Anterior cingulate cortex (tissue), 58 donors: ENCODE results near the gene IL1RAPL2.

ENCODE experiments used
- DNase-seq, 58 donors: peaks; one replicate each; lab custom pipeline; 2025; lab: John Stamatoyannopoulos, UW

IL1RAPL2 gene

DNA sequence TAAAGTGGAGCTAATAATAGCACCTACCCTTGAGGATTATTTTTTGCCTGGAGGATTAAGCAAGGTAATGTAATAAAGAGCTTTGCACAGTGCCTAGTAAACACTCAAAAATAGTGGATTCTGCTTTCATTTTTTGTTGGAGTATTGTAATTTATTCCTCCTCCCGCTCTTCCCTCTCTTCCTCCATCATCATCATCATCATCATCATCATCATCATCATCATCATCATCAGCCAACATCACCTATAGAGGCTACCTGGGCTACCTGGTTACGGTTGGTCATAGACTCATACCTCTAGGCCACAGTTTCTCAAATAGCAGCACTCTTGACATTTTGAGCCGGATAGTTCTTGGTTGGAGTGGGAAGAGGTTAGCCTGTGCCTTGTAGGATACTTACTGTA, 781.4 kb downstream of the IL1RAPL2 start:
- DNase-seq = no peak

DNA sequence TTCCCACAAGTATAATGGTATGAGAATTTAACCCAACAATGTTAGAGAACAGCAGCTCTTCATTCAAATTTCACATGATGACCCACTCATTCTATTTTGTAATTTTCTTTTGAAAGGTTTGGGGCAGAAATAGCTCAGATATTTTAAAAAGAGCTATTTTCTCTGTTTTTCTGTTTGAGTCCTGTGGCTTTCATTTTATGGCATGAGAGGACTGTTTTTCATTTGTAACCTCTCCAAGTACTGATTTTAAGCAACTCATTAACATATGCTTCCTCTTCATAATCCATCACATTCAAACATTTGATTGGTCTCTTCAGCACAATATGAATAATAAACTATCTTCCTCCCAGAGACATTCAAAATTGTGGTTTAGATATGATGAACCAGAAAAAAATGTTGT, 783.5 kb downstream of the IL1RAPL2 start:
- DNase-seq = no peak

DNA sequence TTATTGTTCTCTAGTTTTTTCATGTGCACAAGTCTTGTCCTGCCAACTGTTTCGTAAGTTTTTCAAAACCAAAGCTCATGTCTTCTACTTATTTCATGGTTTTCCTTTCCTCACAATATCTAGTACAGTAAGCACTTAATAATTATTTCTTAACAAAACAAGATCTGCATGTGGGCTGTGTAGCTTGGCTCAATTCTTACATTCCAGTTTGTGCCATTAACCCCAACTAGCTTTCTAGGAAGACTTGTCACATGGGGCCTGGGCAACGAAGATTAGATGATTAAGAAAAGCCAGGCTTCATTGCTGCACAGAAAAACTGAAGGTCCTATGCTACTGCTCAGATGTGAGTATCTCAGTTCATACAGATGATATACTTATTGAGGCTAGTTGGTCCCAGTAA, 809.8 kb downstream of the IL1RAPL2 start:
- DNase-seq = no peak

DNA sequence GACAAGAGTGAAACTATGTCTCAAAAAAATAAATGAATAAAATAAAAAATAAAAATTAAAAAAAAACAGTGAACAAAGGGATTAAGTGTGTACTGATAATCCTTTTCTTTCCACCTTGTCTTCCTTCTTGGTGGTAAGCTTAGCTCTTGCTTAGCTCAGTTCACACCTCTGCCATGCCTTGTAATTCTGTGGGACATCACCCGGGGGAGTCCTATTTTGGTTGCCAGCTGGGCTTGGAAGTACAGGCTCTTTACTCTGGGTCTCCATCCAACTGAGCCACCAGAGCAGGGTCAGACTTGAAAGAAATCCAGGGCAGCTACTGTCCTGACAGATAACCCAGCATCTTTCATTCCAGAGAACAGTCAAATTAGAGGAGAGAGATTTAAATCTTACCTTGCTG, 858.7 kb downstream of the IL1RAPL2 start:
- no peak for DNase-seq

DNA sequence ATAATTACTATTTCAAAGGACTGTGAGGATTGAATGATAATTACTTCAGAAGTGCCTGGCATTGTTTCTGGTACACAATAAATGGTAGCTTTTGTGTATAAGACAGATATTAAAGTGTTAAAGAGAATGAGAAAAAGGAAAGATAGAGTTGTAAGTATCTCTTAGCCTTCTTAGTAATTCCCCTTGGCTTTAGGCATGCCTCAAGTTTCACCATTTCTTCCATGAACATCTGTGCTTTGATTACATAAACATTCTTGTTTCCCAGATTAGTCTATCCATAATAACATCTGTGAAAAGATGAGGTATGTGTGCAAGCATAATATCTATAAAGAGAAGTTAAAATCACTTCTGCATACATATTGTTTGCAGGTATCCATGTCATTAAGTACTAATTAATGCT, 885.4 kb downstream of the IL1RAPL2 start:
- no peak for DNase-seq

DNA sequence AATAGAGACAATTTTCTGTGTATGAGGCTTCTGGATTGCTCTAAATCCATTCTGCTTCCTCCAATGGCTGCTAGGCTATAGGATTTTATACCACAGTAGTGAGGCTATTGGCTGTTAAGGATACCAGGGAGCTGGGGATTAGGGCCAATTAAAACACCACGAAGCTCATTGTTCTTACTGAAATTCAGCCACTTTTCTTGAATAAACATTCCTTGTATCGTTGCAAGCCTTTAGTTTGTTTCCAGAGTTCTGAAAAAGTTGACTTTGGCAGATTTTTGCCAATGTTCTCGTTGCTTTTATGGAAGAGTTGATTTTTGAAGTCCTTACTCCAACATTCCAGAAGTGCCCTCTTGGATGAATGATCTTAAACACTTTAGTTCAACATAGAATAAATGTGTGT, 892.8 kb downstream of the IL1RAPL2 start:
- no peak for DNase-seq

DNA sequence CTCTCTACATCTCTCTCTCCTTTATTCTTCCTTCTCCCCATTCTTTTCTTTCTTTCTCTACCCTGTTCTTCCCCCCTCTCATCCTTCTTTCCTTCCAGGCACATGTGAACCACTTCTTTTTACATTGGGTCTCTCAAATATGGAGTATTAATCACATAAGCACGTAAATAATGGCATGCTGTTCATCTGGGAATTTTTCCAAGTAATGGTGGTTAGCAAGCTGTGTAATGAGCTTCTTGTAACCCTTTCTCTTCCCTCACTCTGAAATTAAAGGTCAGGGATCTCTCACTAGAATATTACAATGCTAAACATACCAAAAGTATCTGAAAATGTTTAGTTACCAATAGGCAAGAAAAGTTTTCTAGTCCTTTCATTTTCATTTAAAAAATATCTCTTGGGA, 894.4 kb downstream of the IL1RAPL2 start:
- DNase-seq = no peak

DNA sequence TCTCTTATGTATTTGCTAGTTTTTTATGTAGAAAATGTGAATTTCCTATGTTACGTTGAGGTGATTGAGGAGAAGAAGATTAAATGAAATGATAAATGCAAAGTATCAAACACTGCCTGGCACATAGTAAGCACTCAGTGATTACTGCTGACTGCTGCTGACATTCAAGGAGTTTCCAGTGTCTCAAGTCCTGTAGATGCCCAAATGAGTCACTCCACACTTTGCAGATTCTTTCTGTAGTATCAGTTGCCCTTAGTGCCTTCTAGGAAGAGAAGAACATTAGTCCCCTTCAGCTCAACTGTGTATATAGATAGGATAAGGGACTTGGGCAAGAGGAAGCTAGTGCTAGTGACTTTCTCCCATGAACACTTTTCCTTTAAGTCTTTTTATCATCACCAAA, 895.0 kb downstream of the IL1RAPL2 start:
- DNase-seq = no peak

DNA sequence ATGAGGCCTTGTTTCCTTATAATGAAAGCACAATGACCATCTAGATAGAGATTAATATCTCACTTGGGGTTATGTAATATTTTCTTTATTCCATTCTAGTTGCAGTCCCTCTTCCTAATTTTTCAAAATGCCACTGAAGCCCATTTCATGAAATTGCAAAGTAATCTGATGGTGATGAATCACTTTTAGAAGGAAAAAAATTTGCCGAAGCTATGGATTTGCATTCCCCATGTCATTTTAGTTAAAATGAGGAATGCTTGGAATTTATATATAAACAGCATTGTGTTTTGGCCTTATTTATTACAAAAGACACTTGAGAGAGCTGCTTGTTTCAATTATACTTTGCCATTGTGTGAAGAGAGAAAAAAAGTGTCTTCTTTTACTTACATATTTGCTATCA, 896.2 kb downstream of the IL1RAPL2 start:
- no peak for DNase-seq

DNA sequence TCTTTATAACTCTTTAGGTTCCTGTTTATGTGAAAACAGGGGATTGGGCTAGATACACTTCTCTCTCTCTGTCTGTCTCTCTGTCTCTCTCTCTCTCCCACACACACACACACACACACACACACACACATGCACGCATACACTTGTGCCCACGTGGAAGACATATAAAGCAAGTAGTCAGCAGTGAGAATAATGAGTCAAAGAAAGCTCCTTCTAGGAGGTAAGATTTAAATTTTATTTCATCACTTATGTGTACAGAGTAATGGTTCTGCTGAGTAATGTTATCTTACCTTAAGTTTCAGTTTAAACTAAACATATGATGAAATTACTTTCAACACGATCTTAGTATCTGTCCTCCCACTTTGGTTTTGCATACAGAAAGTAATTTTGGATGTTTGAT, 897.5 kb downstream of the IL1RAPL2 start:
- DNase-seq = no peak

DNA sequence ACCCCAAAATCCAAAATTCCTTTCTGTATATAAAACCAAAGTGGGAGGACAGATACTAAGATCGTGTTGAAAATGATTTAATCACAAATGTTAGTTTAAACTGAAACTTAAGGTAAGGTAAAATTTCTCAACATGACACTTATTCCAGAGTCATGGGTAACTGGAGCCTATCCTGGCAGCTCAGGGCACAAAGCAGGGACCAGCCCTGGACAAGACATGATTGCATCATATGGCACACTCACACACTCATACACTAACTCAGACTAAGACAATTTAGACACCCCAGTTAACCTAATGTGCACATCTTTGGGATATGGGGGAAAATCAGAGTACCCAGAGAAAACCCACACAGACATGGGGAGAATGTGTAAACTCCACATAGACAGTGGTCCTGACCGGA, 898.6 kb downstream of the IL1RAPL2 start:
- DNase-seq = no peak

DNA sequence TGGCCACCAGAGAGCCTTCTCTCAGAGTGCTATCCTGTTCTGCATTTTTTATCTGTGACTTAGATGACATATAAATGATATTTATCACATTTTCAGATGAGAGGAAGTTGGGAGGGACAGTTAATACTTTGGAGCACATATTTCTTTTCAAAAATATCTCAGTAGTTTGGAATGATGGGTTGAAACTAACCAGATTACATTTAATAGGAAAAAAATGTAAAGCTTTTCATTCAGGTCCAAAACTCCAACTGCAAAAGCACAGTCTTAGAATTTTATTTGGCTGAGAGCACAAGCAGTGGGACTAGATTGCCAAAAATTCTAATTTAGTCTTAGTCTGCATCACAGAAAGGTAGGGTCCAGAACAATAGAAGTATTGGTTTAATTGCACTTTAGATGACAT, 902.7 kb downstream of the IL1RAPL2 start:
- no peak for DNase-seq

DNA sequence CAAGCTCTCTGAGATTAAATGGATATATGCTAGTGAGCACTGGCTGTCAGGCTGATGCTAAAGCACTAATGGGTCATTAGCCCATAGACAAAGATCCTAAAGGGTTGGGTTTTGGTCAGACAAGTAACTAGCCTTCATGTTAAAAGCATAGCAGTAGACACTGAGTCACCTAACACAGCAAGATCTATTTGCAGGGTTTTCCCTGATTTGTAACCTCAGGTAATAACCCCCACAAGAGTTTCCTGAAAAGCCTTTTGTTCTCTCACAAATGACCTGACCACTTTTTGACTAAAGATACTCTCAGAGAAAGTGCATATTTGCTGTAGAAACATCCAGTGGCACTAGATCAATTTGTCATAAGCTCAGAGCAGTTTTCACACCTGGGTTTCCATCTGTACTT, 905.6 kb downstream of the IL1RAPL2 start:
- no peak for DNase-seq

DNA sequence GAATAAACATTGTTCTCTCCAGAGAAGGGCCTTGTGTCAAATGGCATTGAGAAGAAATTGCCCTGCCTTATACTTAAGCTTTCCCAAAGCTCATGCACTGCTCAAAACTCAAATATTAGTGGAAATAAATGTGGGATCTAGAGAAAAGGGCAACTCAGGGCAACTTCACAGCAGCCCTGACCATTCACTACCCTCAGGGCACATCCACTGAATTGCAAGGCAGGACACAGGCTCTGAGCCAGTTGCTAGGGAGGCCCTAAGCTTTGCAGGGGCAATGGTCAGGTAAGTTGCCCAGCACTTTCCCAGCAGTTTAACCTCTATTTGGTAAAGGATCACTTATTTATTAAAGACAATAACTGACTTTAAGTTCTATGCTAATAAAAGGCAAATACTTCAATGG, 909.8 kb downstream of the IL1RAPL2 start:
- no peak for DNase-seq

DNA sequence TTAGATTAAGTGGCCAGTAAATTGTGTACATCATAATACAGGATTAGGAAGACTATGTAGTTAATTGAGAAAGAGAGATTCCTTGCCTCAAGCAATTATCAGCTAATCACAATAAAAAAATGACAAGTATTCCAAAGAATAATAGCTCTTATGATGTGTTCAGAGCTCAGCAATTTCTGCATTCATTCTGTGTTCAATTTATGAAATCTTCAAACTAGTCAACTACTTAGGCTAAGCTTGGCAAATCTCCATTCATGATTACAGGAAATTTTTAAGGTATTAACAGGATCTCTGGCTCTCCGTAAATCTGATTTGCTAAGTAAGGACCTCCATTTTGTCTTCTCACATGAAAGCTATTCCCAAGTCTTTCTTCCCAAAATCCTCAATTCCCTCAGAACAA, 911.4 kb downstream of the IL1RAPL2 start:
- no peak for DNase-seq

DNA sequence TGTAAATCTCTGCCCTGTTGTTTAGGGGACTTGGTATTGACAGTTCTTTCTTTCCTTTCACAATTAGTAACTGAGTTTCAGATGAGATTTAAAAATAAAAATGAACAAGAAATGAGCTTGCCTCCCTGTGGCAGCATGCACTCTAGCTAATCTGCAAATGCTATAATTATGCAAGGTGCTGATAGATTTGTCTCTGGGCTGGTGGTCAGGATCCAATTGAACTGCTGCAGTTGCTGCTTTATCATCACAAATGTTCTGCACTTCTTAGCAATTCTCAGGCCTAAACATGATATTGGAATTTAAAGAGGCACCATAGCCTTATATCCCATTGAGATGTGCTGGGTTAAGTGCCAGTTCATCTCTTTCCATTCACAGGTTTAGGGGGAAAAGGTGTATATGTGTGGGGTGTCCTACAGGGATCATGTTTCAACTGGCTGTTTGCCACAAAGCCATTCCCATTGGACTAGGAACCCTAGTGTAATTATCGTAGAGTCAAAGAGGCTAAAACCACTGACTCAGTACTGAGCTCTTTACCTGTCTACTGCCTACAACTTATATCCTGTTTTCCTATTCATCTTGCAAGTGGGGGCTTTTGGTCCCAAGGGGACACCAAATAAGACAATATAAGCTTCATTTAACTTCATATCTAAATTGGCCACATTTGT, 914.8 kb downstream of the IL1RAPL2 start:
- DNase-seq = no peak

DNA sequence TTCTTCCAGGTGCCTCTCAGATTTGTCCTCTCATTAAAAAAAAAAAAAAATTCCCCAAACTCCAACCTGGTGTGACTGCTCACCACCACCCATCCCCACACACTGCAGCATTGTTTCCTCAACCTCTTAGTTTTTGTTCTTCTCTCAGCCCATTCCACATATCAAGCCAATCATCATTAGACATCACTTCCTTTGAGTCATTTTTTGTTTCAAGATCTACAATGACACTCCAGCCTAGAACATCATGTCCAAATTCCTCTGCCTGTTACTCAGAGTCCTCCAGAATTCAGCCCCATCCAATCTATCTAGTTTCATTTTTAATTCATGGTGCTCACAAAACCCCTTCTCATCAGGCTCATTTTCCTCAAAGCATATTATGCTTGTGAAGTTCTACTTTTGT, 917.0 kb downstream of the IL1RAPL2 start:
- DNase-seq = no peak

DNA sequence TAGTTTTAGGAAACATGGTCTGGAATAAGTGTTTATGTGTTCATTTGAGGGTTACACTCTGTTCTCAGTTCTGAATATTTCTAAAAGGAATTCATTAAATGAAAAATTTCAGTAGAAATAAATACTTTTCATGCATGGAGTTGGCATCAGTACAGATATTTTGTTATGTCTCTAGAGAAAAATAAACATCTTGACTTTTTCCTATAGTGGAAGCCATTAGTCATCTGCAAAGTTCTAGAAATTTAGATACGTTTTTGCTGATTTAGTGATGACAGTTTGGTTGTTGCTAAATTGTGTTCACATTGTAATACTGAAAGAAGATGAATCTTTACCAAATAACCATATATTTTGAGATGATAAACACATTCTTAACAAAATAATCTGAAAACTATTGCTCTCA, 922.7 kb downstream of the IL1RAPL2 start:
- DNase-seq = no peak

DNA sequence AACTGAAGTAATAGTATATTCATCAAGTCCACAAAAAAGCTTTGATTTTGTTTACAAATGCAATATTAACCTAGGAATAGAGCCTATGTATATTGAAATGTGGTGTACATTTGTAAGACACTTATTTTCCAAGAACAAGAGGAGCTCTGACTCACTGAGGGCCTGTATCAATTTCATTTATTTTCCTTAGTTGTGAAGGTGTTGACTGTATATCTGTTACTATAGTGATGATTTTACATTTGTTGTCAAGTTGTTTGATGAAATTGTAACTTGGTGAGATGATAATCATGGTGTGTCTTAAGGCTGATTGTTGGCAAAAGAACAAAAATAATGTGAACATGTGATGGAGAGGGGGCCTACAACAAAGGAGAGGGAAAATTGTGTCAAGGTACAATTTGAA, 929.4 kb downstream of the IL1RAPL2 start:
- no peak for DNase-seq

DNA sequence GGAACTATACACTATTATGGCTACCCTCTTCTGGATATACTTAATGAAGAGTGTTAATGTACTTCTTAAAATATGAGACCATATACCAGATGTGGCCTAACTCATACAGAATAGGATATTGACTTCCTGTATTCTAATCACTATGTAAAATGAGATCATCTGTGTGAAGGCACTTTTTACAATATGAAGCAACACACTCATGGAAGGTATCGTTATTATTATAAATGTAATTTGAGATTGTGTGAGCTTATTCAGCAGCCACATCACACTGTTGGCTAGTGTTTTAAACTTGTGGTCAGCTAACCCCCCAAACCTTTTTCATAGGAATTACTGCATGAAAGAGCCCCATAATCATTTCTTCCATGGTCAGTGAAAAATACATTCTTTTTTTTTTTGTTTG, 936.3 kb downstream of the IL1RAPL2 start:
- DNase-seq = no peak

DNA sequence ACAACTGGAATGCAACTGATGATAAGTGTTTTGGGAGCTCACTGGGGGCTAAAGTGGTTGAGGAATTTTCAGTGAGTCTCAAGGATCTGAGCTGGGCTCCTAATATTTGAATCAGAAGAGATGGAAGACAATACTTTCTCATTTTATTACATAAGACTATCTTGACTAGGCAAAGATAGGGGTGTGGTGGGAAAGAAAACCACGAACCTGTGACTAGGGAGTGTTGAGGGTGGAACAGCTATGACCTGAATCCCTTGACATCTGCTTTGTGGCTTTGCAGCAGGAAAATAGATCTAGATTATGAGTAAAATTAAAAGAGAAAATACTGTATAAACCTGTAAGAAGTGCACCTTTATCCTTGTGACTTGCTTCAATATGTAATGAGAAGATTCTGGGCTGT, 949.6 kb downstream of the IL1RAPL2 start:
- DNase-seq = no peak

DNA sequence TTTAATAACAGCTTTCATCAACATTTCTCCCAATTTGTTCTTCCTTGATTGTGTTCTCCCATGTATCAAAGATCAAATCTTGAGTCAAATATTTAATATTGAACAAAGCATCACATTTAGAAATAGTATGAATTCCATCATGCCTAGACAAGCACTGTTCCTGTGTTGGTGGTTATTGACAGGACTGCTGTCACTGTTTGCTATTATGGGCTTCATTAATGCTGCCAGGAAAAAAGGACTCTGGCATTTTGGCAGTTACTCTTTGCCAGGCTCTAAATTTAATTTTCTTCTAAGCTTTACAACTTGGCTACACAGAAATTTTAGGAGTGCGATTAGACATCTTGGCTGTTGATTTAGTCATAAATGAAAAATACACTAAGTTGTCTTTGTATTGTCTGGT, 960.4 kb downstream of the IL1RAPL2 start:
- no peak for DNase-seq

DNA sequence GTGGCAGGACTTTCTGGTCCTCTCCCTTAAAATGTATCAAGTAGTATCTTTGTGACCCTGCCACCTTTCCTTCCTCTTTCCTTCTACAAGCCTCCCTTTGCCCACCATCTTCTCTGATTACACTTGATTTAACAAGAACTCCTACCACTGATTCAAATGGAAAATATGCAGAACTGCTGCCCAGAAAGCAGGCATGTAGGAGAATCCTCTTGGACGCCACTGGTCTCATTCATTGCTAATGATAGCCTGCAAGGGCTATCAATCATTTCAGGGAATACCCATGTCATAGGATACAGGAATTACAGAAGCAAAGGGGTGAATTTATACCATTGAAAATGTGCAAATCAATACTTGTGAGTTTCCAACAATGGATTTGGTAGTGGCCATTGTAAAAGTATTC, 961.8 kb downstream of the IL1RAPL2 start:
- no peak for DNase-seq
